Stomach (tissue), 9 donors: ENCODE measurements around the gene CORO1A. TPM values are rescaled to one million over a fixed set of nuclear protein-coding genes. Genes with fewer than 3 reads are reported as not detected.

ENCODE experiments used
- DNase-seq, 2 donors: peaks; one replicate each; pipeline versions ENCODE4 v3.0.0 to v3.0.0-alpha.2; 2013 to 2019
- H3K27ac ChIP-seq, 5 donors: fragments of 200-600 bp in 4 of 5; sonication (generic) in 4 of 5; one replicate each; pipeline ENCODE4 v1.5.1; 2013 to 2019; ENCODE audit warnings: mild to moderate bottlenecking in 1 of 5, moderate library complexity in 1 of 5
- H3K27me3 ChIP-seq, 3 donors: fragments of 200-600 bp; sonication (generic); one replicate each; pipeline ENCODE4 v1.5.1; 2017 to 2019; ENCODE audit warnings: mixed run types in 1 of 3
- H3K36me3 ChIP-seq, 4 donors: fragments of 200-600 bp; sonication (generic); 1 replicate in 3 of 4; 2 replicates in 1 of 4; pipeline ENCODE4 v1.5.1; 2016 to 2019
- H3K4me1 ChIP-seq, 4 donors: fragments of 200-600 bp; sonication (generic); one replicate each; pipeline ENCODE4 v1.5.1; 2016 to 2019
- H3K4me3 ChIP-seq, 4 donors: fragments of 200-600 bp; sonication (generic) in 3 of 4; one replicate each; pipeline ENCODE4 v1.5.1; 2016 to 2019; ENCODE audit warnings: mild to moderate bottlenecking in 1 of 4
- H3K9me3 ChIP-seq, 4 donors: fragments of 200-600 bp; sonication (generic); one replicate each; pipeline ENCODE4 v1.5.1; 2016 to 2019
- EP300 ChIP-seq: sonication (generic); formaldehyde crosslinking; IDR thresholded peaks from one replicate; pipeline ENCODE4 v1.6.1; 2017; ENCODE audit warnings: antibody characterized with exemption
- POLR2A ChIP-seq, 4 donors: fragments of 450-650 bp; IDR thresholded peaks; one replicate each; pipeline ENCODE4 v1.6.1; 2016; ENCODE audit warnings: antibody characterized with exemption in 4 of 4, control low read depth in 2 of 4, mild to moderate bottlenecking in 1 of 4, moderate library complexity in 1 of 4
- POLR2AphosphoS5 ChIP-seq, 3 donors: sonication (generic); formaldehyde crosslinking; IDR thresholded peaks; one replicate each; pipeline ENCODE4 v1.6.1; 2016; ENCODE audit warnings: antibody characterized with exemption in 3 of 3
- WGBS, 5 donors: extraction: QIAGEN DNeasy Blood & Tissue Kit in 3 of 5; methylation state at CpG; one replicate each; pipeline versions ENCODE4 v1.1.5 to v1.1.7; 2013 to 2018; 5-methylcytosine and 5-hydroxymethylcytosine counted together
- intact Hi-C: fragments of 100-400 bp; cut with DNase I; formaldehyde crosslinking; loops from one replicate; pipeline ENCODE4 v1.15.1; 2023; ENCODE audit warnings: low total_unique reads
- polyA plus RNA-seq, 3 donors: library from polyadenylated mRNA; stranded (reverse); fragments of 200-250 nt; gene quantifications; one replicate each; pipeline ENCODE4 v1.2.3, GENCODE V29; 2013
- total RNA-seq, 5 donors: library from RNA; depleted of rRNA; stranded (reverse); fragments of >200 nt; gene quantifications; one replicate each; pipeline versions ENCODE4 v1.1.0 to v1.2.3, GENCODE V29; 2014 to 2016
- TF ChIP-seq, protein P1 (sequence below), 7 experiments: fragments of 450-650 bp in 4 of 7; fragments of 200-600 bp in 3 of 7; sonication (generic) in 3 of 7; IDR thresholded peaks; one replicate each; pipeline ENCODE4 v1.5.1; 2016 to 2019; ENCODE audit warnings: antibody characterized with exemption in 7 of 7, control low read depth in 2 of 7, mild to moderate bottlenecking in 1 of 7
- donor health status: healthy with polysubstance abuse.
- donor health status: Bipolar disorder and iron deficiency.
- donor health status: healthy.

CORO1A gene
- total and polyA plus RNA-seq, 8 donors, result 13.0 to 42.5 (median 26.9) TPM

DNA sequence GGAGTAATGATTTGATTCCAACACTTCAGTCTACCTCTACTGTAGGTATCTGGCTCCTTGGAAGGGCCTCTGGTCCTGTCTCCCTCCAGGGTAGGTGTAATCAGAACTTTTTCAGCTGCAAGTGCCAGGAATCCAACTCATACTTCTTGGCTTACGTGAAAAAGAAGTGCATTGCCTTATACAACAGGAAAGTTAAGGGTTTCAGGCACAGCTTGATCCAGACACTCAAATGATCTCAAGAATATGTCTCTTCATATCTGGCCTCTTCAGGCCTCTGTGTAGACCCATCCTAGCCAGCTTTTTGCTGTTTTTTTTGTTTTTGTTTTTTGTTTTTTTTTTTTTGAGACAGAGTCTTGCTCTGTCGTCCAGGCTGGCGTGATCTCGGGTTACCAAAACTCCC lies 4.2 kb upstream of the CORO1A start:
- 95 to 98% (median 96%) methylated on average over 4 of the region's 4 CpGs for WGBS, 5 donors
- Histone ChIP-seq H3K36me3 (no peaks in the 10 kb centered on the region), H3K4me3 (no peak overlapping the region), H3K27ac (no peak overlapping the region), H3K27me3 (no peaks in the 10 kb centered on the region), H3K4me1 (peaks cover 7 to 23% (median 16%) of the 10 kb centered on the region in 4 donors), H3K9me3 (no peaks in the 10 kb centered on the region)
- intact Hi-C loops, result no loop called here
- DNase-seq, result no peak
- TF ChIP-seq POLR2AphosphoS5 (IDR thresholded peaks at IDR 0.05) (no peak), POLR2A (IDR thresholded peaks at IDR 0.05) (no peak), EP300 (no peak)
- TF ChIP-seq, protein P1, sequence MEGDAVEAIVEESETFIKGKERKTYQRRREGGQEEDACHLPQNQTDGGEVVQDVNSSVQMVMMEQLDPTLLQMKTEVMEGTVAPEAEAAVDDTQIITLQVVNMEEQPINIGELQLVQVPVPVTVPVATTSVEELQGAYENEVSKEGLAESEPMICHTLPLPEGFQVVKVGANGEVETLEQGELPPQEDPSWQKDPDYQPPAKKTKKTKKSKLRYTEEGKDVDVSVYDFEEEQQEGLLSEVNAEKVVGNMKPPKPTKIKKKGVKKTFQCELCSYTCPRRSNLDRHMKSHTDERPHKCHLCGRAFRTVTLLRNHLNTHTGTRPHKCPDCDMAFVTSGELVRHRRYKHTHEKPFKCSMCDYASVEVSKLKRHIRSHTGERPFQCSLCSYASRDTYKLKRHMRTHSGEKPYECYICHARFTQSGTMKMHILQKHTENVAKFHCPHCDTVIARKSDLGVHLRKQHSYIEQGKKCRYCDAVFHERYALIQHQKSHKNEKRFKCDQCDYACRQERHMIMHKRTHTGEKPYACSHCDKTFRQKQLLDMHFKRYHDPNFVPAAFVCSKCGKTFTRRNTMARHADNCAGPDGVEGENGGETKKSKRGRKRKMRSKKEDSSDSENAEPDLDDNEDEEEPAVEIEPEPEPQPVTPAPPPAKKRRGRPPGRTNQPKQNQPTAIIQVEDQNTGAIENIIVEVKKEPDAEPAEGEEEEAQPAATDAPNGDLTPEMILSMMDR (IDR thresholded peaks at IDR 0.05), result no peak

DNA sequence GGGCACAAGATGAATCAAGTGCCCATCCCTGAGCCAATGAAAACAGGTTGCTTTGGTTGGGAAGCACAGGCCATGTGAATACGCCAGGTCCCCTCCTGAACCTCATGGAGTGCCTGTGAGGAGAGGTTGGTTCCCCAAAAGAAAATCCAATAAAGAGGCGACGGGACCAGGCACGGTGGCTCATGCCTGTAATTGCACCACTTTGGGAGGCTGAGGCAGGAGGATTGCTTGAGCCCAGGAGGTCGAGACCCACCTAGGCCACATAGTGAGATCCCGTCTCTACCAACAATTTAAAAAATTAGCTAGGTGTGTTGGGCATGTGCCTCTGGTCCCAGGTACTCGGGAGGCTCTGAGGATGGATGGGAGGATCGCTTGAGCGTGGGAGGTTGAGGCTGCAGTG lies 3.5 kb upstream of the CORO1A start:
- DNase-seq, result no peak
- Histone ChIP-seq H3K4me1 (peaks cover 7 to 23% (median 19%) of the 10 kb centered on the region in 4 donors), H3K27ac (no peak overlapping the region), H3K36me3 (no peaks in the 10 kb centered on the region), H3K4me3 (no peak overlapping the region), H3K9me3 (no peaks in the 10 kb centered on the region), H3K27me3 (no peaks in the 10 kb centered on the region)
- 93 to 96% (median 94%) methylated on average over 8 to 9 of the region's 9 CpGs for WGBS, 5 donors
- intact Hi-C loops, result no loop called here
- TF ChIP-seq EP300 (no peak), POLR2AphosphoS5 (IDR thresholded peaks at IDR 0.05) (no peak), POLR2A (IDR thresholded peaks at IDR 0.05) (no peak)
- TF ChIP-seq, protein P1 (IDR thresholded peaks at IDR 0.05), result no peak

DNA sequence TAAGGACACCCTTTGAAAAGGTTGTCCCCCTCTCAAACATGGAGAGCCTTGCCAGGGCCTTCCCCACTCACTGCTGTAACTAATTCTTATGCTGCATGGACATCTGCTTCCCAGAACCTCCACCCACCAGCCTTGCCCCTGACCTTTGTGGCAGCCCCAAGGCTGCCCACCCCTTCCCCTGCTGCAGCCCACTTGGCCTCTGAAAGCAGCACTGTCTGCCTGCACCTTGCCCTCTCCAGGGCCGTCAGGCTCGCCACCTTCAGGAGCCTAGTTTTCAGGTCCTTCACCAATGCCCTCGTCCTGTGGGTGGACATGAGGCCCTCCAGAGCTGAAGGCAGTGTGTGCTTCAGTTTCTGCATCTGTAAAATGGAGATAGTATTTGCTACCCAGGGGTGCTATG lies 2.7 kb upstream of the CORO1A start:
- DNase-seq, result no peak
- Histone ChIP-seq H3K27ac (no peak overlapping the region), H3K27me3 (no peaks in the 10 kb centered on the region), H3K4me1 (peaks cover 7 to 23% (median 19%) of the 10 kb centered on the region in 4 donors), H3K9me3 (no peaks in the 10 kb centered on the region), H3K36me3 (no peaks in the 10 kb centered on the region), H3K4me3 (no peak overlapping the region)
- 67 to 85% (median 74%) methylated on average over 3 of the region's 3 CpGs for WGBS, 5 donors
- intact Hi-C loops, result no loop called here
- TF ChIP-seq, protein P1 (IDR thresholded peaks at IDR 0.05), result no peak
- no peak for TF ChIP-seq EP300
- TF ChIP-seq POLR2A (IDR thresholded peaks at IDR 0.05), result no peak

DNA sequence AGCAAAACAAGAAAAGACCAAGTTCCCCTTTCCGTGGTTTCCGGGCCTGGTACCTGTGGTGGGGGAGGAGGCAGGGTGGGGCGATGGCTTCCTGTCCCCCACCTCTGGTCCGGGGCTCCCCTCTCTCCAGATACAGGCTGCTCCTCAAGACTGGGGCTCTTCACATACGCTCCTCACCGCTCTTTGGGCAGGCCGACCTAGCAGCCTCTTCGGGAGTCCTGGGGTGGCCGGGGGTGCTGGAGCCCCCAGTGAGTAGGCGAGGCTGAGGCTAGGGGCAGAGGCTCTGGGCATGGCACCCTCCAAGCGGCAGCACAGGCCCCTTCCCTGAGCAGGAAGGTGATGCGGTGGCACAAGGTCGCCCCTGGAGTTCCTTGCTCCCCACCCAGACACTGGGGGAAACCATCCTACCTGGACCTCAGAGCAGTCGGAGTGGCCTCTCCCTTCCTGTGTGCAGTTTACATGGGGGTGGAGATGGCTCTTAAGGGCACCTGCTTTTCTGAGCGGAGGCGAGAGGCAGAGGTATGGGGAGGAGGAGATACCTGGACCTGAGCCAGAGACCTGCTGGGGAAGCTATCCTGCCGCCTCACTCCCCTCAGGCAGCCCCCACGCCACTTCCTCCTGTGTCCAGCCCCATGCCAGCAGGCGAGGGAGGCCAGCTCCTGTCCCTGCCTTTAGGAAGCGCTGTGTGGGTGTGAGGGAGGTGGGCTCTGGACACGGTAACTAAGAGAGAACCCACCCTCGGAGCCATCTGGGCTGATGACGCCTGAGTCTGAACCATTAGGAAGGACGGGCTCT lies 891 bp downstream of the CORO1A start:
- Histone ChIP-seq H3K27ac (peak overlapping the region; percentile 41 to 90 (median 85)), H3K36me3 (peaks cover 0 to 10% (median 8%) of the 10 kb centered on the region in 4 donors), H3K27me3 (no peaks in the 10 kb centered on the region), H3K9me3 (no peaks in the 10 kb centered on the region), H3K4me1 (peaks cover 7 to 41% (median 28%) of the 10 kb centered on the region in 4 donors), H3K4me3 (peak overlapping the region; percentile 54 to 65 (median 58))
- intact Hi-C loops, result no loop called here
- peak; percentile 53 to 67 for DNase-seq
- TF ChIP-seq POLR2A (IDR thresholded peaks at IDR 0.05) (no peak), POLR2AphosphoS5 (IDR thresholded peaks at IDR 0.05) (peak in 1 of 3 donors; percentile 13)
- TF ChIP-seq, protein P1 (IDR thresholded peaks at IDR 0.05), result no peak
- 32 to 52% (median 42%) methylated on average over 21 to 24 of the region's 24 CpGs for WGBS, 5 donors
